Thoracic aorta (tissue), 2 donors: ENCODE data around the gene ZNF273. TPM values are rescaled to one million over a fixed set of nuclear protein-coding genes. Genes with fewer than 3 reads are reported as not detected.

ENCODE experiments used
- ATAC-seq: fragments of 150-250 bp; one replicate; pipeline ENCODE4 v1.8.0; 2017; ENCODE audit warnings: low read depth; ENCODE audit not compliant: insufficient number of reproducible peaks, low FRiP score
- DNase-seq: peaks from one replicate; pipeline ENCODE4 v3.0.0-alpha.2; 2020; ENCODE audit warnings: low spot score
- H3K27ac ChIP-seq, 2 donors: fragments of 200-600 bp; sonication (generic); 1 replicate in 1 of 2; 2 replicates in 1 of 2; pipeline ENCODE4 v1.5.1; 2016; ENCODE audit warnings: mild to moderate bottlenecking in 2 of 2, moderate library complexity in 2 of 2
- H3K27me3 ChIP-seq: fragments of 200-600 bp; sonication (generic); replicated peaks from 2 replicates; pipeline ENCODE4 v1.6.0; 2016; ENCODE audit warnings: mild to moderate bottlenecking; ENCODE audit not compliant: insufficient read depth
- H3K36me3 ChIP-seq: fragments of 200-600 bp; sonication (generic); one replicate; pipeline ENCODE4 v1.5.1; 2016
- H3K4me1 ChIP-seq, 2 donors: fragments of 200-600 bp; sonication (generic); 1 replicate in 1 of 2; 2 replicates in 1 of 2; pipeline versions ENCODE4 v1.5.1 to v1.6.0; 2016; ENCODE audit warnings: low read depth in 2 of 2, mild to moderate bottlenecking in 1 of 2; ENCODE audit not compliant: control insufficient read depth in 1 of 2
- H3K4me3 ChIP-seq: fragments of 200-600 bp; sonication (generic); 2 replicates; pipeline ENCODE4 v1.5.1; 2016; ENCODE audit warnings: mild to moderate bottlenecking
- H3K9me3 ChIP-seq: fragments of 200-600 bp; sonication (generic); 2 replicates; pipeline ENCODE4 v1.5.1; 2016
- CTCF ChIP-seq: fragments of 200-600 bp; sonication (generic); IDR thresholded peaks from one replicate; pipeline ENCODE4 v1.5.1; 2019; ENCODE audit warnings: antibody characterized with exemption
- total RNA-seq, 2 donors: library from RNA; depleted of rRNA; stranded (reverse); fragments of >200 nt; gene quantifications; one replicate each; pipeline versions ENCODE4 v1.1.0 to v1.2.3, GENCODE V29; 2016

The ZNF273 gene
- total RNA-seq, 2 donors from 2014 or later = 6.6 to 9.2 TPM

GRCh38 chr7:64863969-64864368 lies 39.1 kb upstream of the ZNF273 start:
- Histone ChIP-seq H3K9me3 (no peaks in the 10 kb centered on the region), H3K4me1 (no peaks in the 10 kb centered on the region), H3K36me3 (no peaks in the 10 kb centered on the region), H3K27ac (no peak overlapping the region), H3K27me3 (no peaks in the 10 kb centered on the region), H3K4me3 (no peak overlapping the region)
- no peak for DNase-seq
- TF ChIP-seq CTCF = no peak
- ATAC-seq = no peak

- no peaks in the 10 kb centered on the region for H3K9me3 ChIP-seq
- TF ChIP-seq CTCF = no peak
- no peak for ATAC-seq
These were observed 35.1 kb upstream of the ZNF273 start for GRCh38 chr7:64867863-64868440.

GRCh38 chr7:64868499-64868898 lies 34.6 kb upstream of the ZNF273 start:
- Histone ChIP-seq H3K4me3 (no peak overlapping the region), H3K9me3 (no peaks in the 10 kb centered on the region), H3K27ac (no peak overlapping the region), H3K27me3 (no peaks in the 10 kb centered on the region), H3K4me1 (no peaks in the 10 kb centered on the region), H3K36me3 (no peaks in the 10 kb centered on the region)
- no peak for DNase-seq
- TF ChIP-seq CTCF = no peak
- ATAC-seq = no peak

More at GRCh38 chr7:64867863-64868440, 35.1 kb upstream of the ZNF273 start:
- H3K27ac ChIP-seq = no peak overlapping the region
- no peak overlapping the region for H3K4me3 ChIP-seq
- DNase-seq = no peak
- no peaks in the 10 kb centered on the region for H3K4me1 ChIP-seq
- no peaks in the 10 kb centered on the region for H3K27me3 ChIP-seq
- H3K36me3 ChIP-seq = no peaks in the 10 kb centered on the region

GRCh38 chr7:64869121-64869725 lies 33.9 kb upstream of the ZNF273 start:
- no peaks in the 10 kb centered on the region for H3K4me1 ChIP-seq
- no peak overlapping the region for H3K4me3 ChIP-seq
- no peaks in the 10 kb centered on the region for H3K27me3 ChIP-seq
- TF ChIP-seq CTCF = no peak
- no peak for ATAC-seq
- no peaks in the 10 kb centered on the region for H3K9me3 ChIP-seq
- no peak overlapping the region for H3K27ac ChIP-seq
- DNase-seq = no peak
- H3K36me3 ChIP-seq = no peaks in the 10 kb centered on the region

- Histone ChIP-seq H3K9me3 (no peaks in the 10 kb centered on the region), H3K27me3 (no peaks in the 10 kb centered on the region), H3K4me1 (no peaks in the 10 kb centered on the region), H3K27ac (no peak overlapping the region), H3K36me3 (no peaks in the 10 kb centered on the region), H3K4me3 (no peak overlapping the region)
- ATAC-seq (no peak), DNase-seq (no peak)
- TF ChIP-seq CTCF = no peak
These were observed 33.0 kb upstream of the ZNF273 start for GRCh38 chr7:64869912-64870562.
